Breast epithelium (tissue), 4 donors: Measurements from ENCODE around the gene C9orf57. TPM values are rescaled to one million over a fixed set of nuclear protein-coding genes. Genes with fewer than 3 reads are reported as not detected.
"Not testable (repeated sequence)": the region's sequence is repeated elsewhere in the genome, so short reads cannot be mapped to it uniquely, and the experiment has no call there.

Experiments used
- DNase-seq, 2 donors: peaks; one replicate each; pipeline ENCODE4 v3.0.0-alpha.2; 2019; ENCODE audit warnings: low spot score in 2 of 2
- H3K27ac ChIP-seq, 2 donors: fragments of 200-600 bp; sonication (generic) in 1 of 2; one replicate each; pipeline ENCODE4 v1.5.1; 2016 to 2019; ENCODE audit warnings: mild to moderate bottlenecking in 1 of 2
- H3K27me3 ChIP-seq, 2 donors: fragments of 200-600 bp; sonication (generic) in 1 of 2; one replicate each; pipeline versions ENCODE4 v1.5.1 to v1.6.0; 2017 to 2019; ENCODE audit warnings: control low read depth in 1 of 2, mild to moderate bottlenecking in 1 of 2
- H3K36me3 ChIP-seq: fragments of 200-600 bp; one replicate; pipeline ENCODE4 v1.5.1; 2019
- H3K4me1 ChIP-seq, 2 donors: fragments of 200-600 bp; sonication (generic); one replicate each; pipeline ENCODE4 v1.5.1; 2016 to 2019; ENCODE audit warnings: control low read depth in 1 of 2
- H3K4me3 ChIP-seq, 3 donors: fragments of 200-600 bp; sonication (generic); 1 replicate in 2 of 3; 2 replicates in 1 of 3; pipeline ENCODE4 v1.5.1; 2016 to 2019; ENCODE audit warnings: mild to moderate bottlenecking in 3 of 3, moderate library complexity in 2 of 3
- H3K9me3 ChIP-seq, 2 donors: fragments of 200-600 bp; sonication (generic) in 1 of 2; one replicate each; pipeline ENCODE4 v1.5.1; 2016 to 2019; ENCODE audit warnings: control low read depth in 1 of 2
- POLR2A ChIP-seq: fragments of 450-650 bp; IDR thresholded peaks from one replicate; pipeline ENCODE4 v1.6.1; 2016; ENCODE audit warnings: antibody characterized with exemption, mild to moderate bottlenecking, moderate library complexity
- POLR2AphosphoS5 ChIP-seq, 3 donors: sonication (generic); formaldehyde crosslinking; IDR thresholded peaks; one replicate each; pipeline ENCODE4 v1.6.1; 2017; ENCODE audit warnings: antibody characterized with exemption in 3 of 3
- intact Hi-C: fragments of 100-400 bp; cut with DNase I; formaldehyde crosslinking; loops from one replicate; pipeline ENCODE4 v1.15.1; 2023; ENCODE audit warnings: low total_unique reads
- total RNA-seq, 3 donors: library from RNA; depleted of rRNA; stranded (reverse); fragments of >200 nt; gene quantifications; one replicate each; pipeline ENCODE4 v1.1.0, GENCODE V29; 2016
- TF ChIP-seq, protein P1 (sequence below), 3 donors: fragments of 450-650 bp; IDR thresholded peaks; one replicate each; pipeline ENCODE4 v1.5.1; 2016 to 2017; ENCODE audit warnings: antibody characterized with exemption in 3 of 3, mild to moderate bottlenecking in 3 of 3, moderate library complexity in 3 of 3

Gene C9orf57, protein sequence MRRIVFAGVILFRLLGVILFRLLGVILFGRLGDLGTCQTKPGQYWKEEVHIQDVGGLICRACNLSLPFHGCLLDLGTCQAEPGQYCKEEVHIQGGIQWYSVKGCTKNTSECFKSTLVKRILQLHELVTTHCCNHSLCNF
- not detected for total RNA-seq

DNA sequence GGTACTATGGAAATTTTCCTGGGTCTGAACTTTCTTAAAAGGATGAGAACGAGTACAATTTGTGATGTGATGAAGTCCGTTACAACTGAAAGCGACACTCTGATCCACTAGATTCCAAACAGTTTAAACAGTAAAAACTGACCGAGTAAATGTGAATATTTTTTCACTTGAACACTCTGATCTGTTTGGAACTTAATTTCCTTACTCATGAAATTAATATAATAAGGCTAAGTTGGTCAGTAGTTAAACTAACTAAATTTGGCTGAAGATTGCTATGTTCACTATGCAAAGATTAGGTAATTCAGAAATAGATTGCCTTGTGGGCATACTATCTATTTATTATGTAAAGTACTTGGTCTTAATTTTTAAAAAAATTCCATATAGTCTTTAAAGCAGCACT is at the start of gene C9orf57:
TSS of gene C9orf57 (minus strand) at position 101 of the 400 bp plus-strand sequence. CDS start 1,282 bp downstream, outside the sequence.
- TF ChIP-seq POLR2AphosphoS5 (IDR thresholded peaks at IDR 0.05) (no peak), POLR2A (no peak)
- TF ChIP-seq, protein P1, sequence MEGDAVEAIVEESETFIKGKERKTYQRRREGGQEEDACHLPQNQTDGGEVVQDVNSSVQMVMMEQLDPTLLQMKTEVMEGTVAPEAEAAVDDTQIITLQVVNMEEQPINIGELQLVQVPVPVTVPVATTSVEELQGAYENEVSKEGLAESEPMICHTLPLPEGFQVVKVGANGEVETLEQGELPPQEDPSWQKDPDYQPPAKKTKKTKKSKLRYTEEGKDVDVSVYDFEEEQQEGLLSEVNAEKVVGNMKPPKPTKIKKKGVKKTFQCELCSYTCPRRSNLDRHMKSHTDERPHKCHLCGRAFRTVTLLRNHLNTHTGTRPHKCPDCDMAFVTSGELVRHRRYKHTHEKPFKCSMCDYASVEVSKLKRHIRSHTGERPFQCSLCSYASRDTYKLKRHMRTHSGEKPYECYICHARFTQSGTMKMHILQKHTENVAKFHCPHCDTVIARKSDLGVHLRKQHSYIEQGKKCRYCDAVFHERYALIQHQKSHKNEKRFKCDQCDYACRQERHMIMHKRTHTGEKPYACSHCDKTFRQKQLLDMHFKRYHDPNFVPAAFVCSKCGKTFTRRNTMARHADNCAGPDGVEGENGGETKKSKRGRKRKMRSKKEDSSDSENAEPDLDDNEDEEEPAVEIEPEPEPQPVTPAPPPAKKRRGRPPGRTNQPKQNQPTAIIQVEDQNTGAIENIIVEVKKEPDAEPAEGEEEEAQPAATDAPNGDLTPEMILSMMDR (IDR thresholded peaks at IDR 0.05), result no peak
- H3K4me3 ChIP-seq, result no peak within 1 kb of the TSS

DNA sequence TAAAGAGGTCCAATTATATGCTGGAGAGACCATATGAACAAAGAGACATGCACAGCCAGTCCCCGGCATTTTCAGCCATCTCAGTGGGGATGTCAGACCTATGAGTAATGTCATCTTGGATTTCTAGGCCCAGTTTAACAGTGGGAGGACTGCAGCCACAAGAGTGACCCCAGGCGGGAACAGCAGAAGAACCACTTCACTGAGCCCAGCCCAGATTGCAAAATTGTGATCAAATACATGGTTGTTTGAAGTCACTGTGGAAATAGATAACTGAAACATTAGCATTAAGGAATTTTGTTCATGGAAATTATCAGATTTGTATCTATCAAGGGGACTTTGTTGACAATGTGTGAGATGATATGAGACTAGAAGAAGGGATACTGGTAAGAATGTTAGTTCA is 42.1 kb upstream of the C9orf57 start:
- H3K9me3 ChIP-seq, result peaks cover 7 to 11% of the 10 kb centered on the region in 2 donors
- no peak for DNase-seq
- H3K4me1 ChIP-seq, result no peaks in the 10 kb centered on the region
- H3K27me3 ChIP-seq, result no peaks in the 10 kb centered on the region
- intact Hi-C loops, result no loop called here
- H3K4me3 ChIP-seq, result no peak overlapping the region
- H3K27ac ChIP-seq, result no peak overlapping the region
- TF ChIP-seq POLR2AphosphoS5 (IDR thresholded peaks at IDR 0.05), result no peak
- TF ChIP-seq, protein P1 (IDR thresholded peaks at IDR 0.05), result no peak
- no peak for TF ChIP-seq POLR2A
- no peaks in the 10 kb centered on the region for H3K36me3 ChIP-seq

More for the DNA sequence above, at the start of gene C9orf57:
- DNase-seq, result no peak
- Histone ChIP-seq H3K4me1 (no peaks in the 10 kb centered on the region), H3K9me3 (no peaks in the 10 kb centered on the region), H3K36me3 (no peaks in the 10 kb centered on the region), H3K27me3 (no peaks in the 10 kb centered on the region), H3K27ac (no peak within 1 kb of the TSS)
- intact Hi-C loops, result no loop called here

DNA sequence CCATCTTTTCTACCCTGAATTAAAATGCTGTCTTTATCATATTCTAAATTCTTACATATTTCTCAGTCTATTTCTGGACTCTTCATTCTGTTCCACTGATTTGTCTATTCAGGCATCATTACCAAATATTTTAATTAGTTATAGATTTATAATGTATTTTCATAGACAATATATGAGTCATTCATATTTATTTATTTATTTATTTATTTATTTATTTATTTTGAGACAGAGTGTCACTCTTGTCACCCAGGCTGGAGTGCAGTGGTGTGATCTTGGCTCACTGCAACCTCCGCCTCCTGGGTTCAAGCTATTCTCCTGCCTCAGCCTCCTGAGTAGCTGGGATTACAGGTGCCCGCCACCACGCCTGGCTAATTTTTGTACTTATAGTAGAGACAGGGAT is 35.1 kb upstream of the C9orf57 start:
- H3K27ac ChIP-seq, H3K36me3 ChIP-seq, H3K4me1 ChIP-seq, DNase-seq, H3K9me3 ChIP-seq, H3K4me3 ChIP-seq, intact Hi-C loops, H3K27me3 ChIP-seq: not testable (repeated sequence)

GRCh38 chr9:72092820-72093219 is 32.4 kb upstream of the C9orf57 start:
- intact Hi-C loops, result no loop called here
- Histone ChIP-seq H3K4me1 (no peaks in the 10 kb centered on the region), H3K36me3 (no peaks in the 10 kb centered on the region), H3K4me3 (no peak overlapping the region), H3K9me3 (no peaks in the 10 kb centered on the region), H3K27me3 (no peaks in the 10 kb centered on the region), H3K27ac (no peak overlapping the region)
- TF ChIP-seq POLR2AphosphoS5 (IDR thresholded peaks at IDR 0.05), result no peak
- TF ChIP-seq, protein P1 (IDR thresholded peaks at IDR 0.05), result no peak
- no peak for TF ChIP-seq POLR2A
- no peak for DNase-seq

DNA sequence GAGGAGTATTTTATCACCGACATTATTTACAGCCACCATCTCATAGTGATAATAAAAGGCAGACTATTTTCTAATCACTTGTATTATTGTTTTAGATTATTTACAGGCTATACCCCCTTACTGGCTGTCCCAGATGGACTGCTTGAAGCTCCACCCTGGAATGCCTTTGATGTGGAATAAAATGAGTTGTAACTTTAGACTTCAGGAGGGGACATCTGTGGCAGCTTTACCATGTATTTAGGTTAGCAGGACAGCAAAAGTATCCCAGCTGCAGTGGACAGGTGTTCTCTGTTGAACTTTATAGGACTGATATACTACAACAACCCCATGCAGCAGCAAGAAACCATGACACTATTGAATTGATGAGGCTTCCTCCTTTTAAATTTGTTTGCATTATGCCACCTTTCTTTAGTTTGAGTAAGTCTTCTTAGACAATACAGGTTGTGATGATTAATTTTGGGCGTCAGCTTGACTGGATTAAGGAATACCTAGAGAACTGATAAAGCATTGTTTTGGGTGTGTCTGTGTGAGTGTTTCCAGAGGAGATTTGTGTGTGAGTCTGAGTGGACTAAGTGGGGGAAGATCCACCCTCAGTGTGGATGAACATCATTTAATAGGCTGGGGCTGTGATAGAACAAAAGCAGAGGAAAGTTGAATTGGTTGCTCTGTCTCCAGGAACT is 29.2 kb upstream of the C9orf57 start:
- no peak overlapping the region for H3K4me3 ChIP-seq
- no peaks in the 10 kb centered on the region for H3K27me3 ChIP-seq
- DNase-seq, result no peak
- intact Hi-C loops, result no loop called here
- H3K27ac ChIP-seq, result no peak overlapping the region
- H3K9me3 ChIP-seq, result no peaks in the 10 kb centered on the region
- no peaks in the 10 kb centered on the region for H3K36me3 ChIP-seq
- TF ChIP-seq, protein P1 (IDR thresholded peaks at IDR 0.05), result no peak
- TF ChIP-seq POLR2AphosphoS5 (IDR thresholded peaks at IDR 0.05), result no peak
- no peak for TF ChIP-seq POLR2A
- no peaks in the 10 kb centered on the region for H3K4me1 ChIP-seq
